Mesenteric fat pad (tissue), 1 donor: ENCODE measurements around the gene RARB. TPM values are rescaled to one million over a fixed set of nuclear protein-coding genes. Genes with fewer than 3 reads are reported as not detected.

Experiments used
- DNase-seq: peaks from one replicate; pipeline ENCODE4 v3.0.0-alpha.2; 2020; ENCODE audit warnings: low spot score
- long read RNA-seq: library from polyadenylated mRNA; unstranded; transcript quantifications from one replicate; pipeline ENCODE4 v2.0.0, GENCODE V29; 2020
- total RNA-seq: library from RNA; stranded (reverse); fragmentation: NEBNext Ultra II Directional; extraction: Animal tissue kit (Norgen Biotek cat#: 25700); gene quantifications from one replicate; pipeline ENCODE4 v1.2.1, GENCODE V29; 2021
- donor health status: DM: yes; HTN: yes; CAD: no.

RARB gene
- 4.8 TPM for total RNA-seq
- long read RNA-seq, partial matches to known transcripts, result 1 of 6 reads
- long read RNA-seq, other reads (novel, unspliced or antisense), result 0 of 6 reads

- DNase-seq, result no peak
These were observed at the start of gene RARB for GRCh38 chr3:25427942-25428788. TSS of gene RARB (plus strand) at chr3:25428263. CDS start at chr3:25428732, 469 bp downstream.

GRCh38 chr3:25378786-25379311 lies 49.2 kb upstream of the RARB start:
- DNase-seq, result no peak

- DNase-seq, result no peak
These were observed 47.8 kb upstream of the RARB start for GRCh38 chr3:25380222-25380739.

- no peak for DNase-seq
These were observed 47.0 kb upstream of the RARB start for GRCh38 chr3:25381083-25381482.

- no peak for DNase-seq
These were observed 43.6 kb upstream of the RARB start for GRCh38 chr3:25384471-25384870.

- DNase-seq, result no peak
These were observed 42.1 kb upstream of the RARB start for GRCh38 chr3:25385807-25386460.

GRCh38 chr3:25386686-25387255 lies 41.3 kb upstream of the RARB start:
- no peak for DNase-seq

- DNase-seq, result no peak
These were observed 37.5 kb upstream of the RARB start for GRCh38 chr3:25390605-25391004.

- DNase-seq, result no peak
These were observed 31.8 kb upstream of the RARB start for GRCh38 chr3:25396251-25396650.

- DNase-seq, result no peak
These were observed 31.4 kb upstream of the RARB start for GRCh38 chr3:25396686-25397085.

GRCh38 chr3:25397150-25397549 lies 30.9 kb upstream of the RARB start:
- no peak for DNase-seq

GRCh38 chr3:25400587-25400986 lies 27.5 kb upstream of the RARB start:
- no peak for DNase-seq

GRCh38 chr3:25403968-25404367 lies 24.1 kb upstream of the RARB start:
- no peak for DNase-seq

GRCh38 chr3:25404569-25404968 lies 23.5 kb upstream of the RARB start:
- DNase-seq, result no peak

GRCh38 chr3:25405335-25405734 lies 22.7 kb upstream of the RARB start:
- DNase-seq, result no peak

GRCh38 chr3:25410703-25411102 lies 17.4 kb upstream of the RARB start:
- no peak for DNase-seq

GRCh38 chr3:25412269-25412668 lies 15.8 kb upstream of the RARB start:
- no peak for DNase-seq

GRCh38 chr3:25416176-25416575 lies 11.9 kb upstream of the RARB start:
- DNase-seq, result no peak

- no peak for DNase-seq
These were observed 9.5 kb upstream of the RARB start for GRCh38 chr3:25418596-25418995.

- DNase-seq, result no peak
These were observed 8.8 kb upstream of the RARB start for GRCh38 chr3:25419251-25419650.

GRCh38 chr3:25420147-25420546 lies 7.9 kb upstream of the RARB start:
- DNase-seq, result no peak

GRCh38 chr3:25420885-25421284 lies 7.2 kb upstream of the RARB start:
- DNase-seq, result no peak
